Suprapubic skin (tissue), 4 donors: ENCODE results near the gene NCLN. TPM values are rescaled to one million over a fixed set of nuclear protein-coding genes. Genes with fewer than 3 reads are reported as not detected.

Source experiments
- DNase-seq, 2 donors: peaks; one replicate each; pipeline ENCODE4 v3.0.0-alpha.2; 2019; ENCODE audit warnings: low spot score in 2 of 2
- H3K27ac ChIP-seq: fragments of 200-600 bp; sonication (generic); one replicate; pipeline ENCODE4 v1.5.1; 2019
- H3K27me3 ChIP-seq: fragments of 200-600 bp; sonication (generic); one replicate; pipeline ENCODE4 v1.5.1; 2019
- H3K36me3 ChIP-seq: fragments of 200-600 bp; sonication (generic); one replicate; pipeline ENCODE4 v1.5.1; 2019
- H3K4me1 ChIP-seq: fragments of 200-600 bp; sonication (generic); one replicate; pipeline ENCODE4 v1.5.1; 2019
- H3K4me3 ChIP-seq: fragments of 200-600 bp; sonication (generic); one replicate; pipeline ENCODE4 v1.5.1; 2019; ENCODE audit warnings: mild to moderate bottlenecking
- H3K9me3 ChIP-seq: fragments of 200-600 bp; sonication (generic); one replicate; pipeline ENCODE4 v1.5.1; 2019
- EP300 ChIP-seq: sonication (generic); formaldehyde crosslinking; IDR thresholded peaks from one replicate; pipeline ENCODE4 v1.6.1; 2017; ENCODE audit warnings: antibody characterized with exemption
- POLR2A ChIP-seq, 2 donors: fragments of 450-650 bp; IDR thresholded peaks; one replicate each; pipeline ENCODE4 v1.6.1; 2017; ENCODE audit warnings: antibody characterized with exemption in 2 of 2, mild to moderate bottlenecking in 2 of 2, moderate library complexity in 2 of 2
- POLR2AphosphoS5 ChIP-seq, 3 donors: sonication (generic); formaldehyde crosslinking; IDR thresholded peaks; one replicate each; pipeline ENCODE4 v1.6.1; 2017; ENCODE audit warnings: antibody characterized with exemption in 3 of 3
- WGBS: methylation state at CpG from one replicate; pipeline ENCODE4 v1.1.5; 2018; 5-methylcytosine and 5-hydroxymethylcytosine counted together
- total RNA-seq, 4 donors: library from RNA; depleted of rRNA; stranded (reverse); fragments of >200 nt; gene quantifications; one replicate each; pipeline ENCODE4 v1.1.0, GENCODE V29; 2016
- TF ChIP-seq, protein P1 (sequence below), 2 donors: fragments of 200-600 bp in 1 of 2; fragments of 450-650 bp in 1 of 2; sonication (generic) in 1 of 2; IDR thresholded peaks; one replicate each; pipeline ENCODE4 v1.5.1; 2016 to 2019; ENCODE audit warnings: antibody characterized with exemption in 2 of 2, mild to moderate bottlenecking in 1 of 2, moderate library complexity in 1 of 2

Gene NCLN
- total RNA-seq, 4 donors from 2014 or later = 31.1 to 66.7 (median 35.0) TPM

DNA sequence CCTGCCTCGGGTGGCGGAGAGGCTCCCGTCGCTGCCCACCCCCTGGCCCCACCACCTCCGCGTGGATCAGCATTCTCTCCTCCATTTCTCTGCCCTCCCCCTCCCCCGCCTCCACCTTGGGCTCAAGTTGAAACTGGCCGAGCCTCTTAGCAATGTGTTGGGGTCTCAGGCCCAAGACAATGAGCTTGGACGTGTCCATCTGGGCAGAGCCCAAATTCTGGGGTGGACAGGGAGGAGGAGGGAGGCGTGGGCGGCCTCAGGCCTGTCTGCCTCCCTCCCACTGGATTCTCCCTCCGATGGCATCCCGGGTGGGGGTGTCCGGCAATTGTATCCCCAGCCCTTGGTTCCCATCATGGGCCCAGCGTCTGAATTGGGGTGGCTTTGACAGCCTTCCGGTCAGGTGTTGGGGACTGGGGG lies 40.0 kb downstream of the NCLN start:
- no peak overlapping the region for H3K4me3 ChIP-seq
- no peak for DNase-seq
- H3K9me3 ChIP-seq = no peaks in the 10 kb centered on the region
- 62% methylated on average over 5 of the region's 16 CpGs for WGBS
- H3K4me1 ChIP-seq = peaks cover 8% of the 10 kb centered on the region
- H3K36me3 ChIP-seq = no peaks in the 10 kb centered on the region
- no peak for TF ChIP-seq POLR2AphosphoS5 (IDR thresholded peaks at IDR 0.05)
- no peak for TF ChIP-seq POLR2A (IDR thresholded peaks at IDR 0.05)
- TF ChIP-seq, protein P1, sequence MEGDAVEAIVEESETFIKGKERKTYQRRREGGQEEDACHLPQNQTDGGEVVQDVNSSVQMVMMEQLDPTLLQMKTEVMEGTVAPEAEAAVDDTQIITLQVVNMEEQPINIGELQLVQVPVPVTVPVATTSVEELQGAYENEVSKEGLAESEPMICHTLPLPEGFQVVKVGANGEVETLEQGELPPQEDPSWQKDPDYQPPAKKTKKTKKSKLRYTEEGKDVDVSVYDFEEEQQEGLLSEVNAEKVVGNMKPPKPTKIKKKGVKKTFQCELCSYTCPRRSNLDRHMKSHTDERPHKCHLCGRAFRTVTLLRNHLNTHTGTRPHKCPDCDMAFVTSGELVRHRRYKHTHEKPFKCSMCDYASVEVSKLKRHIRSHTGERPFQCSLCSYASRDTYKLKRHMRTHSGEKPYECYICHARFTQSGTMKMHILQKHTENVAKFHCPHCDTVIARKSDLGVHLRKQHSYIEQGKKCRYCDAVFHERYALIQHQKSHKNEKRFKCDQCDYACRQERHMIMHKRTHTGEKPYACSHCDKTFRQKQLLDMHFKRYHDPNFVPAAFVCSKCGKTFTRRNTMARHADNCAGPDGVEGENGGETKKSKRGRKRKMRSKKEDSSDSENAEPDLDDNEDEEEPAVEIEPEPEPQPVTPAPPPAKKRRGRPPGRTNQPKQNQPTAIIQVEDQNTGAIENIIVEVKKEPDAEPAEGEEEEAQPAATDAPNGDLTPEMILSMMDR (IDR thresholded peaks at IDR 0.05) = no peak
- no peak for TF ChIP-seq EP300
- H3K27ac ChIP-seq = no peak overlapping the region
- H3K27me3 ChIP-seq = peaks cover 90% of the 10 kb centered on the region

DNA sequence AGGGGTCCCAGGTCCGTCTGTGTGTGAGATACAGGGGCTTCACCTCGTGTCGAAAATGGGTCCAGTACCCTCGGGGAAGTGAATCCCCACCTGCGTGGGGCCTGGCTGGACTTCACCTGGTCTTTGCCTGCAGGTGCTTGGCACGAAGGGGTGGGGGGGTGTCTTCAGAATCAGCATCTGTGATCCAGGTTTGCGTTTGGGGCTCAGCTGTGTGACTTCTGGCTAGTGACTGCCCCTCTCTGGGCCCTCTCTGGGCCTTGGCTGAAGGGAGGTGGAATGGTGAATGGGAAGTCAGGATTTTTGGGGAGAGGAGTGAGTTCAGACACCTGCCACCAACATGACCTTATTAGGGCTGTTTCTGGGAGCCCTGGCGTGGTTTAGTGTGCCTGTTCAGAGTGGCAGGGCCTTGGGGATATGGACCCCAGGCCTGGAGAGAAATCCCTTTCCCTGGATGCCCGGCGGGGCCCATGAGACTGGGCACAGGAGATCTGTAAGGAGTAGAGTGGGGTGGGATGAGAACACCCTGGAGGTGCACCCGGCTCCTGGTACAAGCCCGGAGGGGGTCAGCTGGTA lies 41.4 kb downstream of the NCLN start:
- DNase-seq = no peak
- WGBS = 63% methylated on average over 12 of the region's 12 CpGs

DNA sequence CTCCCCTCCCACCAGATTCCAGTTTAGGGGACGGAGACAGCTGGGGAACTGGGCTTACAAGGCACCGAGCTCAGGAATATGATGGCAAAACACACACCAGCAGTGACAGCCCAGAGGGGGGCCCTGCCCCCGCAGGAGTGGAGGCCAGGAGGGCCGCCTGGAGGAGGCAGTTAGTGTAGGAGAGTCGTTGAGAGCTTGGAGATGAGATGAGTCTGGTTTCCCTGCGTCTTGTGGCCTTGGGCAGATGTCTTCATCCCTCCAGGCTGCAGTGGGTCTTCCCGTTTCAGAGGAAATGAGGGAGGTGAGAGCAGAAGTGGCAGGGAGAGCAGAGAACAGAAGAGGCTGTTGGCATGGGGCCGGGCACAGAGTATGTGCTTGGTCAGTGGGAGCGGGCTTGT lies 43.6 kb downstream of the NCLN start:
- WGBS = 44% methylated on average over 8 of the region's 9 CpGs
- Histone ChIP-seq H3K36me3 (no peaks in the 10 kb centered on the region), H3K27ac (no peak overlapping the region), H3K9me3 (no peaks in the 10 kb centered on the region), H3K4me3 (no peak overlapping the region), H3K4me1 (peaks cover 5% of the 10 kb centered on the region), H3K27me3 (peaks cover 74% of the 10 kb centered on the region)
- no peak for DNase-seq
- TF ChIP-seq POLR2A (IDR thresholded peaks at IDR 0.05) = no peak
- no peak for TF ChIP-seq POLR2AphosphoS5 (IDR thresholded peaks at IDR 0.05)
- TF ChIP-seq EP300 = no peak
- TF ChIP-seq, protein P1 (IDR thresholded peaks at IDR 0.05) = no peak

More for the DNA sequence above, 41.4 kb downstream of the NCLN start:
- peaks cover 8% of the 10 kb centered on the region for H3K4me1 ChIP-seq
- no peaks in the 10 kb centered on the region for H3K36me3 ChIP-seq
- TF ChIP-seq POLR2AphosphoS5 (IDR thresholded peaks at IDR 0.05) (no peak), EP300 (no peak), POLR2A (IDR thresholded peaks at IDR 0.05) (no peak)
- TF ChIP-seq, protein P1 (IDR thresholded peaks at IDR 0.05) = no peak
- H3K27ac ChIP-seq = no peak overlapping the region
- no peak overlapping the region for H3K4me3 ChIP-seq
- H3K9me3 ChIP-seq = no peaks in the 10 kb centered on the region
- H3K27me3 ChIP-seq = peaks cover 83% of the 10 kb centered on the region

DNA sequence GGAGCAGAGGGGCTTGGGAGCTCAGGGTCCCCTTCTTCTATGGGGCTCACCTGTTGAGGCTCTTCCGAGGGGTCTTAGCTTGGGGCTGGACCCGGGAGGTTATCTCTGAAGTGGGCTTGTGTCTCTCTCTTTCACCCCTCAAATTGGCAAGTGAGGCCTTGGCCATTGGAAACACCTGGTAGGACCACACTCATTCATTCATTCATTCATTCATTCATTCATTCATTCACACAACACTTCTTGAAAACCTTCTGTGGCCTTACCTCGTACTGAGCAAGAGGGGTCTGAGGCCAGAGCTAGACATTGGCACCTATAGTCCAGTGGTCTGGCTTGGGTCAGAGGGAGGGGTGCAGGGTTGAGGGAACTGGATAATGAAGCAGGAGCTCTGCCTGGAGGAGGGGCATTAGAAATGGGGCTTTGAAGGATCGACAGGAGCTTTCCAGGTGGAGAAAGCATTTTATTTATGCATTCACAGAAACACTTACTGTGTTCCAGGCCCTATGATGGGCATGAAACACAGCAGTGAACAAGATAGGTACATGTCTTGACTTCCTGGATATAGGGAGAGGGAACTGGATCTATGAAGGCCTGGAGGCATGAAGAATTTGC lies 44.3 kb downstream of the NCLN start:
- H3K9me3 ChIP-seq = no peaks in the 10 kb centered on the region
- peaks cover 75% of the 10 kb centered on the region for H3K27me3 ChIP-seq
- no peak for DNase-seq
- no peak overlapping the region for H3K4me3 ChIP-seq
- H3K27ac ChIP-seq = no peak overlapping the region
- WGBS = 92% methylated on average over 4 of the region's 4 CpGs
- no peaks in the 10 kb centered on the region for H3K36me3 ChIP-seq
- TF ChIP-seq, protein P1 (IDR thresholded peaks at IDR 0.05) = no peak
- TF ChIP-seq POLR2A (IDR thresholded peaks at IDR 0.05) (no peak), POLR2AphosphoS5 (IDR thresholded peaks at IDR 0.05) (no peak), EP300 (no peak)
- H3K4me1 ChIP-seq = peaks cover under 1% of the 10 kb centered on the region

DNA sequence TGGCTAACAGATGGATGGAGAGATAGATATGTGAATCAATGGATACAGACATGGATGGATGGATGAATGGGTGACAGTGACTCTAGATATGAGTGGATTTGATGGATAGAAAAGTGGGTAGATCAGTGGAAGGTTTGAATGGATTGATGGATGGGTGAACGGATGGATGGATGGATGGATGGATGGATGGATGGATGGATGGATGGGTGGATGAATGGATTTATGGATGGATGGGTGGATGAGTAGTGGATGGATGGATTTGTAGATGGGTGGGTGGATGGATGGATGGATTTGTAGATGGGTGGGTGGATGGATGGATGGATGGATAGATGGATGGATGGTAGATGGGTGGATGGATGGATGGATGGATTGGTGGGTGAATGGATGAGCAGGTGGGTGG lies 45.6 kb downstream of the NCLN start:
- Histone ChIP-seq H3K4me3 (no peak overlapping the region), H3K4me1 (no peaks in the 10 kb centered on the region), H3K27ac (no peak overlapping the region), H3K9me3 (no peaks in the 10 kb centered on the region), H3K36me3 (no peaks in the 10 kb centered on the region), H3K27me3 (peaks cover 63% of the 10 kb centered on the region)
- 97% methylated on average over 1 of the region's 1 CpG for WGBS
- TF ChIP-seq POLR2A (IDR thresholded peaks at IDR 0.05) (no peak), POLR2AphosphoS5 (IDR thresholded peaks at IDR 0.05) (no peak), EP300 (no peak)
- TF ChIP-seq, protein P1 (IDR thresholded peaks at IDR 0.05) = no peak
- DNase-seq = no peak
